ENCODE results near the gene EHHADH.
"Not testable (repeated sequence)": the region's sequence is repeated elsewhere in the genome, so short reads cannot be mapped to it uniquely, and the experiment has no call there.

Gene EHHADH

DNA sequence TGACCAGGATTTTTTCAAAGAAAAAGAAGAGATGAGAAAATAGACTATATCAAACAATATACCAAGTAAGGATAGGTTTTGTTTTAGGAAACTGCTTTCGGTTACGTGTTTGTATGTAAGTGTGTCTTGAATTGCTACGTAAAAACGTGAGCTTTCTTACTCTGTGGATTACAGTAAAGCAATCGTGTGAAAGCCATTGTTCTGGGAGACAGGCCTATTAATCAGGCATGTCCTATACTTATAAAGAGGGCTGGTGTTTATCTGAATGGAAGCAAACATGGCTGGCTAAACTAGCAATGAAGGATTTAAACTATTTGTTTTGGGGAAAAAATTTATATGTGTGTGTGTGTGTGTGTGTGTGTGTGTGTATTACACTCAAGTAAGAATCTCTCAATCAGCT lies 2.6 kb downstream of the EHHADH start:
- Histone ChIP-seq H3K36me3 (ENCODE audit: control insufficient read depth, insufficient read depth, low read length) (no peaks in the 10 kb centered on the region; the same call in 1 of the 2 replicates), H3K4me1 (ENCODE audit: control insufficient read depth, insufficient read depth, low read length) (no peaks in the 10 kb centered on the region), H3K27me3 (ENCODE audit: control insufficient read depth, insufficient read depth, low read length) (no peaks in the 10 kb centered on the region), H3K27ac (ENCODE audit: low read length) (no peak overlapping the region), H3K4me3 (ENCODE audit: low read length) (no peak overlapping the region), H3K9me3 (ENCODE audit: control insufficient read depth, insufficient read depth, low read length) (no peaks in the 10 kb centered on the region)
- DNase-seq (ENCODE audit: low read depth, low spot score): no peak
- WGBS (ENCODE audit: insufficient coverage, insufficient read length): no CpG with 5 or more reads among the region's 5 CpGs

DNA sequence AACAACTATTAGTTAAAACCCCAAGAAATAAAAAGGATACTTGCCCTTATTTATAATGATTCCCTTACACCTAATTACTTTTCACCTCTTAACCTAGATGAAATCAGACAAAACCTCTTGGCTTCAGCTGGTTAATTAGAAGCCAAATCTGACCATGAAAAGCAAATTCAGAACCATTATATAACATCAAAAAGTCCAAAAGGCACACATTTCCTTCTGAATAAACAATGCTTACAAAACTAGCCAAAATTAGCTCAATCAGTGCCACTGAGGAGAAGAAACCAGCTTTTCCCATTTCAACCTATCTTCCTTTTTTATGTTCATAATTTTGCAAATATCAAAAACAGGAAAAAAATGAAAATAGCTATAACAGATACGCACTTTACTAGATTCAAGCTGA lies 3.2 kb downstream of the EHHADH start:
- Histone ChIP-seq H3K27ac (ENCODE audit: low read length) (no peak overlapping the region), H3K36me3 (ENCODE audit: control insufficient read depth, insufficient read depth, low read length) (no peaks in the 10 kb centered on the region; the same call in 1 of the 2 replicates), H3K27me3 (ENCODE audit: control insufficient read depth, insufficient read depth, low read length) (no peaks in the 10 kb centered on the region), H3K9me3 (ENCODE audit: control insufficient read depth, insufficient read depth, low read length) (no peaks in the 10 kb centered on the region), H3K4me1 (ENCODE audit: control insufficient read depth, insufficient read depth, low read length) (no peaks in the 10 kb centered on the region), H3K4me3 (ENCODE audit: low read length) (no peak overlapping the region)
- DNase-seq (ENCODE audit: low read depth, low spot score): no peak
- no CpG with 5 or more reads among the region's 1 CpG for WGBS (ENCODE audit: insufficient coverage, insufficient read length)

DNA sequence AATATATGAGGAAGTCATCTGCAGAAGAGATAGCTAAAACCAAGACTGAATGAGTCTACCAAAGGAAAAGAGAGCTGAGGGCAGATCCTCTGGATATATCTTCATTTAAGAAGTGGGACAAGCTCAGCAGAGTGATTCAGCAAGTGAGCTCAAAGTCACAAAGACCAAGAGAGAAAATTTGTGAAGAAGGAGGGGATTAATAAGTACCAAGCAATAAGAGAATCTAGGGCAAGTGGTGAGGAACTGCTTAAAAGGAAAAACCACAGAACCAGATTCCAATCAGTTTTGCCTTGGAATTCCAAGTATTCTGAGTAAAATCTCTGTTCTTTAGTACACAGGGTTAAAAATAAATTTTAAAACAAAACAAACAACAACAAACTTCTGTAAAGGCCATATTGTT lies 3.6 kb downstream of the EHHADH start:
- DNase-seq (ENCODE audit: low read depth, low spot score): no peak
- H3K27me3 ChIP-seq (ENCODE audit: control insufficient read depth, insufficient read depth, low read length): no peaks in the 10 kb centered on the region
- H3K4me3 ChIP-seq (ENCODE audit: low read length): no peak overlapping the region
- H3K27ac ChIP-seq (ENCODE audit: low read length): no peak overlapping the region
- no peaks in the 10 kb centered on the region; the same call in 1 of the 2 replicates for H3K36me3 ChIP-seq (ENCODE audit: control insufficient read depth, insufficient read depth, low read length)
- H3K9me3 ChIP-seq (ENCODE audit: control insufficient read depth, insufficient read depth, low read length): no peaks in the 10 kb centered on the region
- no peaks in the 10 kb centered on the region for H3K4me1 ChIP-seq (ENCODE audit: control insufficient read depth, insufficient read depth, low read length)

DNA sequence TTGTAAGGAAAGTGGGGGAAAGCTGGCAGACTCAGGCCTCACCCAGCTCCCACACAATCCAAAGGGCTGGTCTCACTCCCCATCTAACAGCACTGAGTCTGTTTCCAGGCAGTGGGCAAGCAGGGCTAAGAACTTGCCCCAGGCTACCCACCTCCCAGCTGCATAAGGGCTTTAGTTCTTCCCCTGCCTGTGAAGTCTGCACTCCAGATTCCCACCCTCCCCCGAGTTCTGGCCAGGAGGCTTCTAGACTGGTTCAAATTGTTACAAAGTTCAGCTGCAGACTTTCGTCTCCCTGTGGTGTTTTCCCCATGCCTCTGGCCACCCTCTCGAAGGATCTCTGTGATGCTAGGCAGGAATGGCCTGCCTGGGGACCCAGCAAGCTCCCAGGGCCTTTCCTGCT lies 11.2 kb downstream of the EHHADH start:
- DNase-seq (ENCODE audit: low read depth, low spot score): no peak
- no peaks in the 10 kb centered on the region; the same call in 1 of the 2 replicates for H3K9me3 ChIP-seq (ENCODE audit: control insufficient read depth, insufficient read depth, low read length)
- H3K27me3 ChIP-seq (ENCODE audit: control insufficient read depth, insufficient read depth, low read length): no peaks in the 10 kb centered on the region
- no peaks in the 10 kb centered on the region for H3K36me3 ChIP-seq (ENCODE audit: control insufficient read depth, insufficient read depth, low read length)
- H3K27ac ChIP-seq (ENCODE audit: low read length): no peak overlapping the region
- no peaks in the 10 kb centered on the region for H3K4me1 ChIP-seq (ENCODE audit: control insufficient read depth, insufficient read depth, low read length)
- H3K4me3 ChIP-seq (ENCODE audit: low read length): no peak overlapping the region
- no CpG with 5 or more reads among the region's 3 CpGs for WGBS (ENCODE audit: insufficient coverage, insufficient read length)

- DNase-seq (ENCODE audit: low read depth, low spot score): no peak
- Histone ChIP-seq H3K27ac (ENCODE audit: low read length) (no peak overlapping the region), H3K27me3 (ENCODE audit: control insufficient read depth, insufficient read depth, low read length) (no peaks in the 10 kb centered on the region)
Observed at GRCh38 chr3:185236969-185237368, 16.9 kb downstream of the EHHADH start.

DNA sequence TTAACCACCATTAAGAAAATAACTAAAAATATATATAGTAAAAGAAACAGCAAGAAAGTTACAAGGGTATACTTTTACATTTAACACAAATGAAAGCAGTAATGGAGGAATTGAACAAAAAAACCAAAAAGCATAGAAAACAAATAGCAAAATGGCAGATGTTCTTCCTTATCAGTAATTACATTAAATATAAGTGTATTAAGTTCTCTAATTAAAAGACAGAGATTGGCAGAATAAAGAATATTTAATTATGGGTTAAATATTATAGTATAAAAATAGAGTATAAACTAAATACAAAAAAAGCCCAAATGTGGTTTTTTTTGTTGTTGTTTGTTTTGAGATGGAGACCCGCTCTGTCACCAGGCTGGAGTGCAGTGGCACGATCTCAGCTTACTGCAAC lies 20.5 kb downstream of the EHHADH start:
- DNase-seq (ENCODE audit: low read depth, low spot score): no peak
- H3K27me3 ChIP-seq (ENCODE audit: control insufficient read depth, insufficient read depth, low read length): no peaks in the 10 kb centered on the region
- whole genome bisulfite sequencing (ENCODE audit: insufficient coverage, insufficient read length): no CpG with 5 or more reads among the region's 2 CpGs

More at GRCh38 chr3:185236969-185237368, 16.9 kb downstream of the EHHADH start:
- Histone ChIP-seq H3K9me3 (ENCODE audit: control insufficient read depth, insufficient read depth, low read length) (no peaks in the 10 kb centered on the region), H3K4me1 (ENCODE audit: control insufficient read depth, insufficient read depth, low read length) (no peaks in the 10 kb centered on the region), H3K36me3 (ENCODE audit: control insufficient read depth, insufficient read depth, low read length) (no peaks in the 10 kb centered on the region), H3K4me3 (ENCODE audit: low read length) (no peak overlapping the region)

GRCh38 chr3:185226526-185226925 lies 27.3 kb downstream of the EHHADH start:
- not testable (repeated sequence) for H3K4me1 ChIP-seq (ENCODE audit: control insufficient read depth, insufficient read depth, low read length); H3K27me3 ChIP-seq (ENCODE audit: control insufficient read depth, insufficient read depth, low read length); H3K36me3 ChIP-seq (ENCODE audit: control insufficient read depth, insufficient read depth, low read length); H3K4me3 ChIP-seq (ENCODE audit: low read length); H3K9me3 ChIP-seq (ENCODE audit: control insufficient read depth, insufficient read depth, low read length); H3K27ac ChIP-seq (ENCODE audit: low read length); DNase-seq (ENCODE audit: low read depth, low spot score)
- WGBS (ENCODE audit: insufficient coverage, insufficient read length): no CpG with 5 or more reads among the region's 1 CpG

More for the DNA sequence above, 20.5 kb downstream of the EHHADH start:
- Histone ChIP-seq H3K36me3 (ENCODE audit: control insufficient read depth, insufficient read depth, low read length) (no peaks in the 10 kb centered on the region), H3K9me3 (ENCODE audit: control insufficient read depth, insufficient read depth, low read length) (no peaks in the 10 kb centered on the region), H3K4me1 (ENCODE audit: control insufficient read depth, insufficient read depth, low read length) (no peaks in the 10 kb centered on the region), H3K27ac (ENCODE audit: low read length) (no peak overlapping the region), H3K4me3 (ENCODE audit: low read length) (no peak overlapping the region)

DNA sequence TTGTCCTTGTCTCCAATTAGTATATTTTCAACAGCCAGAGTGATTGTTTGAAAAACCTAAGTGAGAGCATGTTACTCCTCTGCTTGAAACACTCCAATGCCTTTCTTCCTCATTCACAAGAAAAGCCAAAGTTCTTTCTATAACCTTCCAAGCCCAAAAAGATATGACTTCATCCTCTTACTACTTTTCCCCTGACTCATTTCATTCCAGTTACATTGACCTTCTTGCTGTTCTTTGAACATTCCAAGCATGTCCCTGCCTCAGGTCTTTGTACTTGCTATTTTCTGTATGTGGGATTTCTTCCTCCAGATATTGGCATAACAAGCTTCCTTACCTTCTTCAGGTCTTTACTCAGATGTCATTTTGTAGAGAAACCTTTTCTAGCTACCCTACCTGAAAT lies 28.3 kb downstream of the EHHADH start:
- H3K27me3 ChIP-seq (ENCODE audit: control insufficient read depth, insufficient read depth, low read length): no peaks in the 10 kb centered on the region; the same call in 1 of the 2 replicates
- H3K4me3 ChIP-seq (ENCODE audit: low read length): no peak overlapping the region
- H3K9me3 ChIP-seq (ENCODE audit: control insufficient read depth, insufficient read depth, low read length): no peaks in the 10 kb centered on the region
- no peak overlapping the region for H3K27ac ChIP-seq (ENCODE audit: low read length)
- no peaks in the 10 kb centered on the region for H3K4me1 ChIP-seq (ENCODE audit: control insufficient read depth, insufficient read depth, low read length)
- no peaks in the 10 kb centered on the region for H3K36me3 ChIP-seq (ENCODE audit: control insufficient read depth, insufficient read depth, low read length)
- DNase-seq (ENCODE audit: low read depth, low spot score): no peak

DNA sequence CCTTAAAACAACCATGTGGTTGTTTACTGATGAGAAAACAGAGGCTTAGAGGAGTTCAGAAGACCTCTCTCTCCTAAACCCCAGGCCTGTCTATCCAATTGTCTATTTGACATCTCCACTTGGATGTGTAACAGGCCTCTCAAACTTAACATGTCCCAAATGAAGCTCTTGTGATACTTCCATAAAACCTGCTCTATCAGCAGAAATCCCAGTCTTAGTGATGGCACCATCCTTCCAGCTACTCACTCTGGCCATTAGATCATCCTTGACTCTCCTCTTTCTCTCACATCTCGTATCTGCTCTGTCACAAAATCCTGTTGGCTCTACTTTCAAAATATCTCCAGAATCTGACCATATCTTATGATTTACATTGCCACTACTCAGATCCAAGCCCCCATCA lies 28.8 kb downstream of the EHHADH start:
- no peak for DNase-seq (ENCODE audit: low read depth, low spot score)
- Histone ChIP-seq H3K9me3 (ENCODE audit: control insufficient read depth, insufficient read depth, low read length) (no peaks in the 10 kb centered on the region), H3K27ac (ENCODE audit: low read length) (no peak overlapping the region), H3K4me3 (ENCODE audit: low read length) (no peak overlapping the region), H3K36me3 (ENCODE audit: control insufficient read depth, insufficient read depth, low read length) (no peaks in the 10 kb centered on the region), H3K4me1 (ENCODE audit: control insufficient read depth, insufficient read depth, low read length) (no peaks in the 10 kb centered on the region), H3K27me3 (ENCODE audit: control insufficient read depth, insufficient read depth, low read length) (no peaks in the 10 kb centered on the region; the same call in 1 of the 2 replicates)
- WGBS (ENCODE audit: insufficient coverage, insufficient read length): no CpG with 5 or more reads among the region's 1 CpG

- H3K4me1 ChIP-seq (ENCODE audit: control insufficient read depth, insufficient read depth, low read length): no peaks in the 10 kb centered on the region; the same call in 1 of the 2 replicates
- no peaks in the 10 kb centered on the region; the same call in 1 of the 2 replicates for H3K27me3 ChIP-seq (ENCODE audit: control insufficient read depth, insufficient read depth, low read length)
- DNase-seq (ENCODE audit: low read depth, low spot score): no peak
- H3K27ac ChIP-seq (ENCODE audit: low read length): no peak overlapping the region
- H3K4me3 ChIP-seq (ENCODE audit: low read length): no peak overlapping the region
- H3K36me3 ChIP-seq (ENCODE audit: control insufficient read depth, insufficient read depth, low read length): no peaks in the 10 kb centered on the region
- H3K9me3 ChIP-seq (ENCODE audit: control insufficient read depth, insufficient read depth, low read length): no peaks in the 10 kb centered on the region
Observed at GRCh38 chr3:185221203-185221602, 32.6 kb downstream of the EHHADH start.

GRCh38 chr3:185216607-185216958 lies 37.3 kb downstream of the EHHADH start:
- Histone ChIP-seq H3K4me3 (ENCODE audit: low read length) (no peak overlapping the region), H3K27ac (ENCODE audit: low read length) (no peak overlapping the region), H3K27me3 (ENCODE audit: control insufficient read depth, insufficient read depth, low read length) (no peaks in the 10 kb centered on the region), H3K9me3 (ENCODE audit: control insufficient read depth, insufficient read depth, low read length) (no peaks in the 10 kb centered on the region), H3K36me3 (ENCODE audit: control insufficient read depth, insufficient read depth, low read length) (no peaks in the 10 kb centered on the region), H3K4me1 (ENCODE audit: control insufficient read depth, insufficient read depth, low read length) (no peaks in the 10 kb centered on the region; the same call in 1 of the 2 replicates)
- DNase-seq (ENCODE audit: low read depth, low spot score): no peak
- WGBS (ENCODE audit: insufficient coverage, insufficient read length): no CpG with 5 or more reads among the region's 3 CpGs

Data from iPS DF 6.9 (cell line).